Sigmoid colon (tissue), 4 donors: ENCODE data around the gene PDGFD.

Experiments used
- EP300 ChIP-seq, 4 donors: sonication (generic); formaldehyde crosslinking; IDR thresholded peaks; one replicate each; pipeline ENCODE4 v1.6.1; 2017; ENCODE audit warnings: antibody characterized with exemption in 4 of 4
- POLR2AphosphoS5 ChIP-seq, 4 donors: sonication (generic); formaldehyde crosslinking; IDR thresholded peaks; one replicate each; pipeline ENCODE4 v1.6.1; 2017; ENCODE audit warnings: antibody characterized with exemption in 4 of 4
- TF ChIP-seq, protein P1 (sequence below), 4 experiments: fragments of 450-650 bp in 3 of 4; fragments of 200-600 bp in 1 of 4; IDR thresholded peaks; one replicate each; pipeline ENCODE4 v1.5.1; 2016 to 2019; ENCODE audit warnings: antibody characterized with exemption in 4 of 4, mild to moderate bottlenecking in 3 of 4, moderate library complexity in 2 of 4

DNA sequence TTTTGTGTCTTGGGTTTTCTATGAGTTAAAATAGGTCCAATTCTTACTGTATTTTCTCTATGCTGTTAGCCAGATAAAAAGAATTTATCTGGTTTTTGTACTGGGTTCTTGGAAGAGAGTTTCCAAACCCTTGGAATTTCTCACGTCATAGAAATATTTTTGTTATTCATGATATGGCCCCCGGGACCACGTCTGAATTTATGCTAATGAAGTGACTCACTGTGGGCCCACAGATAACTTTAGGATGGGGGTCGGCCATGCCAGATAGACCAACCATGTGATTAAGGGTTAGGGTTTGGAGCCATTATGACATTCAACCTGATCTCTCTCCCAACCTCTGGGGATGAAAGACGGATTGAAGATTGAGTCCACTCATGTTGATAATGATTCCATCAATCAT, 163.1 kb downstream of the PDGFD start:
- TF ChIP-seq, protein P1, sequence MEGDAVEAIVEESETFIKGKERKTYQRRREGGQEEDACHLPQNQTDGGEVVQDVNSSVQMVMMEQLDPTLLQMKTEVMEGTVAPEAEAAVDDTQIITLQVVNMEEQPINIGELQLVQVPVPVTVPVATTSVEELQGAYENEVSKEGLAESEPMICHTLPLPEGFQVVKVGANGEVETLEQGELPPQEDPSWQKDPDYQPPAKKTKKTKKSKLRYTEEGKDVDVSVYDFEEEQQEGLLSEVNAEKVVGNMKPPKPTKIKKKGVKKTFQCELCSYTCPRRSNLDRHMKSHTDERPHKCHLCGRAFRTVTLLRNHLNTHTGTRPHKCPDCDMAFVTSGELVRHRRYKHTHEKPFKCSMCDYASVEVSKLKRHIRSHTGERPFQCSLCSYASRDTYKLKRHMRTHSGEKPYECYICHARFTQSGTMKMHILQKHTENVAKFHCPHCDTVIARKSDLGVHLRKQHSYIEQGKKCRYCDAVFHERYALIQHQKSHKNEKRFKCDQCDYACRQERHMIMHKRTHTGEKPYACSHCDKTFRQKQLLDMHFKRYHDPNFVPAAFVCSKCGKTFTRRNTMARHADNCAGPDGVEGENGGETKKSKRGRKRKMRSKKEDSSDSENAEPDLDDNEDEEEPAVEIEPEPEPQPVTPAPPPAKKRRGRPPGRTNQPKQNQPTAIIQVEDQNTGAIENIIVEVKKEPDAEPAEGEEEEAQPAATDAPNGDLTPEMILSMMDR (IDR thresholded peaks at IDR 0.05) = no peak
- TF ChIP-seq POLR2AphosphoS5 (IDR thresholded peaks at IDR 0.05) (no peak), EP300 (IDR thresholded peaks at IDR 0.05) (no peak)
